ENCODE data around the gene PON2.

DNA sequence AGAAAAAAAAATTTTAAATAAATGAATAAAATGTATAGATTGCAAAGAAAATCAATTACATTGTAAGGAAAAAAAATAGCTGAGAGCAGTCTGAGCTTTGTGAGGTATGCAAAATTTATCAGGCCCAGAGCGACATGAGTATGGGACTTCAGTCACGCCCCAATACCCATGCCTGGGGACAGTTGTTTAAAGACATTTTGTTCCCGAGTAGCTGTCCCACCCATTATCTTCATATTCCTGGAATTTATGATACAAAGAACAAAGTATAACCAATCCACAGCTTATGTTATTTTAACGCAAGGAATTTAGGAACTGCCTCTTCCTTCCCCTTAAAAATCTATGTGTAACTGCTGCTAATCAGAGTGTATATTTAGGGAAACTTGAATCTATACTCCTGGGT is 1.6 kb upstream of the PON2 start:
- TF ChIP-seq, protein P1, sequence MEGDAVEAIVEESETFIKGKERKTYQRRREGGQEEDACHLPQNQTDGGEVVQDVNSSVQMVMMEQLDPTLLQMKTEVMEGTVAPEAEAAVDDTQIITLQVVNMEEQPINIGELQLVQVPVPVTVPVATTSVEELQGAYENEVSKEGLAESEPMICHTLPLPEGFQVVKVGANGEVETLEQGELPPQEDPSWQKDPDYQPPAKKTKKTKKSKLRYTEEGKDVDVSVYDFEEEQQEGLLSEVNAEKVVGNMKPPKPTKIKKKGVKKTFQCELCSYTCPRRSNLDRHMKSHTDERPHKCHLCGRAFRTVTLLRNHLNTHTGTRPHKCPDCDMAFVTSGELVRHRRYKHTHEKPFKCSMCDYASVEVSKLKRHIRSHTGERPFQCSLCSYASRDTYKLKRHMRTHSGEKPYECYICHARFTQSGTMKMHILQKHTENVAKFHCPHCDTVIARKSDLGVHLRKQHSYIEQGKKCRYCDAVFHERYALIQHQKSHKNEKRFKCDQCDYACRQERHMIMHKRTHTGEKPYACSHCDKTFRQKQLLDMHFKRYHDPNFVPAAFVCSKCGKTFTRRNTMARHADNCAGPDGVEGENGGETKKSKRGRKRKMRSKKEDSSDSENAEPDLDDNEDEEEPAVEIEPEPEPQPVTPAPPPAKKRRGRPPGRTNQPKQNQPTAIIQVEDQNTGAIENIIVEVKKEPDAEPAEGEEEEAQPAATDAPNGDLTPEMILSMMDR (conservative IDR thresholded peaks at IDR 0.05 in 1 of 2, IDR thresholded peaks at IDR 0.05 in 1 of 2; ENCODE audit: low read depth in 1 of 2, low read length in 2 of 2) = no peak
- no peak for TF ChIP-seq EZH2 (IDR thresholded peaks at IDR 0.05; ENCODE audit: low read length, missing control alignments)
